GM23338 (cell line): ENCODE measurements around the gene PHETA2. TPM values are rescaled to one million over a fixed set of nuclear protein-coding genes. Genes with fewer than 3 reads are reported as not detected.

ENCODE experiments used
- ATAC-seq: fragments of 200-7000 bp; cut with Tn5 transposase; 3 replicates; pipeline ENCODE4 v1.9.1; 2020
- DNase-seq: peaks from one replicate; pipeline ENCODE4 v3.0.0-alpha.2; 2015; ENCODE audit warnings: low spot score
- H2AFZ ChIP-seq: fragments of 200-600 bp; sonication (generic); 2 replicates; pipeline ENCODE4 v1.8.0; 2016; ENCODE audit warnings: antibody characterized with exemption, mild to moderate bottlenecking, moderate library complexity
- H3F3A ChIP-seq: fragments of 200-600 bp; sonication (generic); replicated peaks from 2 replicates; pipeline ENCODE4 v1.8.0; 2017; ENCODE audit warnings: antibody characterized with exemption, mixed run types, low read depth
- H3K27ac ChIP-seq: fragments of 200-600 bp; sonication (generic); 2 replicates; pipeline ENCODE4 v1.6.1; 2016; ENCODE audit warnings: low read depth
- H3K27me3 ChIP-seq: fragments of 200-600 bp; sonication (generic); 2 replicates; pipeline ENCODE4 v1.8.0; 2016; ENCODE audit warnings: mild to moderate bottlenecking, mixed run types, moderate library complexity; ENCODE audit not compliant: insufficient read depth
- H3K36me3 ChIP-seq: fragments of 200-600 bp; sonication (generic); 2 replicates; pipeline ENCODE4 v1.8.0; 2016; ENCODE audit warnings: mild to moderate bottlenecking; ENCODE audit not compliant: insufficient read depth
- H3K4me1 ChIP-seq: fragments of 200-600 bp; sonication (generic); 2 replicates; pipeline ENCODE4 v1.8.0; 2016; ENCODE audit warnings: mild to moderate bottlenecking, moderate library complexity; ENCODE audit not compliant: insufficient read depth
- H3K4me2 ChIP-seq: fragments of 200-600 bp; sonication (generic); 2 replicates; pipeline ENCODE4 v1.7.1; 2017; ENCODE audit warnings: mixed run types
- H3K4me3 ChIP-seq: fragments of 200-600 bp; sonication (generic); 2 replicates; pipeline ENCODE4 v1.6.1; 2016; ENCODE audit warnings: mixed run types
- H3K79me2 ChIP-seq: fragments of 200-600 bp; sonication (generic); replicated peaks from 2 replicates; pipeline ENCODE4 v1.8.0; 2017; ENCODE audit warnings: mild to moderate bottlenecking; ENCODE audit not compliant: insufficient read depth
- H3K9me2 ChIP-seq: fragments of 200-600 bp; sonication (generic); 2 replicates; pipeline ENCODE4 v1.8.0; 2017; ENCODE audit not compliant: insufficient read depth
- H4K20me1 ChIP-seq: fragments of 200-600 bp; sonication (generic); replicated peaks from 2 replicates; pipeline ENCODE4 v1.8.0; 2017; ENCODE audit warnings: mild to moderate bottlenecking; ENCODE audit not compliant: insufficient read depth
- H3K27ac Mint-ChIP-seq: 2 replicates; pipeline ENCODE4 v1.8.0; 2020; ENCODE audit warnings: inconsistent platforms, mild to moderate bottlenecking, moderate library complexity, mixed read lengths
- H3K27me3 Mint-ChIP-seq: 3 replicates; pipeline ENCODE4 v1.8.0; 2022; ENCODE audit warnings: low read depth, mild to moderate bottlenecking, moderate library complexity, mixed read lengths, inconsistent platforms; ENCODE audit not compliant: insufficient read depth, poor library complexity
- H3K36me3 Mint-ChIP-seq: 3 replicates; pipeline ENCODE4 v1.8.0; 2021; ENCODE audit warnings: low read depth, mild to moderate bottlenecking, inconsistent platforms, moderate library complexity, mixed read lengths
- H3K4me1 Mint-ChIP-seq: 3 replicates; pipeline ENCODE4 v1.8.0; 2020; ENCODE audit warnings: mild to moderate bottlenecking, inconsistent platforms, mixed read lengths
- H3K4me3 Mint-ChIP-seq: 3 replicates; pipeline ENCODE4 v1.8.0; 2021; ENCODE audit warnings: moderate library complexity, mild to moderate bottlenecking, inconsistent platforms, mixed read lengths
- H3K9me3 Mint-ChIP-seq: 3 replicates; pipeline ENCODE4 v1.8.0; 2020; ENCODE audit warnings: moderate library complexity, mild to moderate bottlenecking, inconsistent platforms, mixed read lengths
- EZH2 ChIP-seq: fragments of 200-600 bp; sonication (generic); IDR thresholded peaks from one replicate; pipeline ENCODE4 v1.8.0; 2017; ENCODE audit warnings: antibody characterized with exemption, mild to moderate bottlenecking, low read depth; ENCODE audit not compliant: unreplicated experiment
- NANOG ChIP-seq: IDR thresholded peaks from 2 replicates; pipeline ENCODE4 v1.6.1; 2016; ENCODE audit warnings: antibody characterized with exemption, borderline replicate concordance
- POLR2AphosphoS5 ChIP-seq: IDR thresholded peaks from 2 replicates; pipeline ENCODE4 v1.6.1; 2016; ENCODE audit warnings: antibody characterized with exemption, low read depth
- polyA plus RNA-seq: library from polyadenylated mRNA; unstranded; fragments of >200 nt; fragmentation: Nextera tagmentation; extraction: Ambion mirVana; gene quantifications from 2 replicates; pipeline ENCODE4 v1.2.1, GENCODE V29; 2016
- total RNA-seq: library from RNA; depleted of rRNA; stranded (reverse); fragments of >200 nt; shearing (Covaris generic); gene quantifications from 2 replicates; pipeline ENCODE4 v1.2.3, GENCODE V29; 2014
- TF ChIP-seq, protein P1 (sequence below), 2 experiments: fragments of 200-600 bp in 1 of 2; sonication (generic) in 1 of 2; conservative IDR thresholded peaks; 2 replicates each; pipeline versions ENCODE4 v1.5.1 to v1.6.1; 2016 to 2017; ENCODE audit warnings: antibody characterized with exemption in 2 of 2, low read depth in 2 of 2, mild to moderate bottlenecking in 2 of 2, moderate library complexity in 1 of 2
- TF ChIP-seq, protein P2 (sequence below): IDR thresholded peaks from 2 replicates; pipeline ENCODE4 v1.6.1; 2016; ENCODE audit warnings: antibody characterized with exemption
- TF ChIP-seq, protein P3 (sequence below): fragments of 250-450 bp; sonication (Bioruptor Pico); IDR thresholded peaks from 2 replicates; pipeline ENCODE4 v1.5.0; 2020; ENCODE audit warnings: mild to moderate bottlenecking, moderate library complexity

The PHETA2 gene
- total and polyA plus RNA-seq, 2 experiments from 2014 or later = 4.5 to 7.6 TPM

DNA sequence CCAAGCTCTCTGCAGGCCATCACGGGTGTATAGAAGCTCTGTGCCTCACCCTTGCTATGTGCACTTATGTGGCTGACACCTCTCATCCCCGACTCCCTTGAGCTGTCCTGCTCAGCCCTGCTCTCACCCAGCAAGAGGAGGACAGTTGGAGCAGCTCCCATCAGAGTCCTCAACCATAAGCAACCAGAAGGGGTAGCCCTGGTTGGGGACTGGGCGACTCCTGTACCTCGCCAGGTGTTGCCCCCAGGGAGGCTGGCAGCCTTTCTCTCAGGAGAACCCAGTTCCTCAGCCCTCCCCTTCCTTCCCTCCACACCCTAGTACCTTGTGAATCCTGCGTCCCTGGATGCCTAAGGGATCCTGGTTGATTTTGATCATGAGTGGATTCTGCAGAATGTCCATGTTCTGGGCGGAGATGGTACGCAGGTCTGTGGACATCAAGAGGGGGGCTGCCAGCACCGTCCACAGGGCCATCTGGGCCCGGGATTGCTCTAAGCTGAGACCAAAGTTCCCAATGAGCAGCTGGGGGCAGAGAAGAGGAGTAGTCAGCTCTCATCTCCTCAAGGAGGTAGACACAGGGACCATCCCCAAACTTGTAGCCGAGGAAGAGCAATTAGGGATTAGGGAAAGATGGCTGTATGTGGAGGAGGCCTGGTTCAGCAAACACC lies 11.4 kb upstream of the PHETA2 start (continued):
- TF ChIP-seq, protein P1, sequence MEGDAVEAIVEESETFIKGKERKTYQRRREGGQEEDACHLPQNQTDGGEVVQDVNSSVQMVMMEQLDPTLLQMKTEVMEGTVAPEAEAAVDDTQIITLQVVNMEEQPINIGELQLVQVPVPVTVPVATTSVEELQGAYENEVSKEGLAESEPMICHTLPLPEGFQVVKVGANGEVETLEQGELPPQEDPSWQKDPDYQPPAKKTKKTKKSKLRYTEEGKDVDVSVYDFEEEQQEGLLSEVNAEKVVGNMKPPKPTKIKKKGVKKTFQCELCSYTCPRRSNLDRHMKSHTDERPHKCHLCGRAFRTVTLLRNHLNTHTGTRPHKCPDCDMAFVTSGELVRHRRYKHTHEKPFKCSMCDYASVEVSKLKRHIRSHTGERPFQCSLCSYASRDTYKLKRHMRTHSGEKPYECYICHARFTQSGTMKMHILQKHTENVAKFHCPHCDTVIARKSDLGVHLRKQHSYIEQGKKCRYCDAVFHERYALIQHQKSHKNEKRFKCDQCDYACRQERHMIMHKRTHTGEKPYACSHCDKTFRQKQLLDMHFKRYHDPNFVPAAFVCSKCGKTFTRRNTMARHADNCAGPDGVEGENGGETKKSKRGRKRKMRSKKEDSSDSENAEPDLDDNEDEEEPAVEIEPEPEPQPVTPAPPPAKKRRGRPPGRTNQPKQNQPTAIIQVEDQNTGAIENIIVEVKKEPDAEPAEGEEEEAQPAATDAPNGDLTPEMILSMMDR (conservative IDR thresholded peaks at IDR 0.05; ENCODE audit: low read depth in 2 of 2) = no peak
- TF ChIP-seq NANOG = no peak

DNA sequence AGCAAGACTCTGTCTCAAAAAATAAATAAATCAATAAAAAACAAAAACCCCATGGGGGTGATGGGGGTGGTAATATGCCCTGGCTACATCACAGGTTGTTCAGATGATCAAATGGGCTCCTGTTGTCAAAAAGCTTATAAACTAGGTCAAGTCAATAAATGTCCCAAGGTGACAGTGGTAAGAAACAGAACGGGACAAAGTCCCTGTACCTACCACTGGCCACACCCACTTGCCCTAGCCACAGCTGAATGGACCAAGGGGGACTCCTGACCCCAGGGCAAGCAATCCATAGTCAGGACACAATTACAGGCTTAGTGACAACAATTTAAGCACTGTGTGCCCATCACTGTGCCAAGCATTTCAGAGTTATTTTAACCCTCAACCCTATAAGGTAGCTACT lies 9.4 kb upstream of the PHETA2 start:
- Histone ChIP-seq H3K36me3 (peaks cover 3% of the 10 kb centered on the region; the same call in 1 of the 2 replicates), H3K4me2 (peak overlapping the region; percentile 62), H3K27ac (0 out of 2 replicates have a peak overlapping the region, but pooled peaks have one; percentile 59), H3K9me2 (no peaks in the 10 kb centered on the region; the same call in 1 of the 2 replicates), H3K27me3 (no peaks in the 10 kb centered on the region), H3K79me2 (no peaks in the 10 kb centered on the region), H4K20me1 (no peaks in the 10 kb centered on the region), H3K4me3 (peak overlapping the region; percentile 25; the same call in 1 of the 2 replicates), H3F3A (peaks cover 2% of the 10 kb centered on the region), H3K4me1 (peaks cover 11% of the 10 kb centered on the region), H2AFZ (no peak overlapping the region)
- peaks cover 12% of the 10 kb centered on the region for H3K27me3 Mint-ChIP-seq
- TF ChIP-seq EZH2 (no peak), POLR2AphosphoS5 (no peak), NANOG (no peak)
- TF ChIP-seq, protein P2, sequence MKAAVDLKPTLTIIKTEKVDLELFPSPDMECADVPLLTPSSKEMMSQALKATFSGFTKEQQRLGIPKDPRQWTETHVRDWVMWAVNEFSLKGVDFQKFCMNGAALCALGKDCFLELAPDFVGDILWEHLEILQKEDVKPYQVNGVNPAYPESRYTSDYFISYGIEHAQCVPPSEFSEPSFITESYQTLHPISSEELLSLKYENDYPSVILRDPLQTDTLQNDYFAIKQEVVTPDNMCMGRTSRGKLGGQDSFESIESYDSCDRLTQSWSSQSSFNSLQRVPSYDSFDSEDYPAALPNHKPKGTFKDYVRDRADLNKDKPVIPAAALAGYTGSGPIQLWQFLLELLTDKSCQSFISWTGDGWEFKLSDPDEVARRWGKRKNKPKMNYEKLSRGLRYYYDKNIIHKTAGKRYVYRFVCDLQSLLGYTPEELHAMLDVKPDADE = no peak
- no peak overlapping the region; the same call in 2 of the 3 replicates for H3K4me3 Mint-ChIP-seq
- no peak for ATAC-seq
- no peak overlapping the region for H3K27ac Mint-ChIP-seq
- DNase-seq = no peak
- peaks cover 67% of the 10 kb centered on the region for H3K36me3 Mint-ChIP-seq
- peaks cover 13% of the 10 kb centered on the region for H3K4me1 Mint-ChIP-seq
- H3K9me3 Mint-ChIP-seq = peaks cover 6% of the 10 kb centered on the region; the same call in 2 of the 3 replicates

DNA sequence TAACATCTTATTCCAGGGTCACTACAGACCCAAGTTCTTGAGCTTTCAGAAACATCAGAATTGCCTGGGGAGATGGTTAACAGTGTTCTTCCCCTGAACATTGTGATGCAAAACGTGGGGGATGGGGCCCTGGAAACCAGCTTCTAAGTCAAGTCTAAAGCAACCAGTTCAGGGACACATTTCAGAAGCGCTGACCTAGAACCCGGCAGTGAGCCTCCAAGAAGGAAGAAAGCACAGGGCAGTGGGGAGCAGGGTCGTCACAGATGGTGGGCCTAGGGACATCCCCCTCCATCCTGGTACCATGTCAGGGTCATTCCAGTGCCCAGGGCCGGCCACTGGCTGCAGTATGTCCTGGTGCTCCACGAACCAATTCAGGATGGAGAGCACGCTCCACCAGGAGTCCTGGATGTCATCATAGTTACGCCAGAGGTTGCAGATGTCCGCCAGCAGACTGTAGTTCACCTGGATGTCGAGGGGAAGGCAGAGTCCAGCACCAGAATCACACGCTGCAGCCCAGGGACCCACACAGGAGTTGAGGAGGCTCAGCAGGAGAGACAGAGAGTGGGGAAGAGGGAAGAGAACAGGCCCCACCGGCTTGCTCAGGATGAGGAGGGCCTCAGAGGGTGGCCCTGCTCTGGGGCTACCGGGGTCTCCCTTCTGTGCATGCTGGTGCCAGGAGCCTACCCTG lies 8.5 kb upstream of the PHETA2 start:
- Histone ChIP-seq H3K4me1 (peaks cover 17% of the 10 kb centered on the region), H3K27ac (no peak overlapping the region), H3K4me3 (peak overlapping the region; percentile 25; the same call in 1 of the 2 replicates), H2AFZ (no peak overlapping the region), H3K27me3 (no peaks in the 10 kb centered on the region), H3K4me2 (peak overlapping the region; percentile 71), H3K9me2 (no peaks in the 10 kb centered on the region; the same call in 1 of the 2 replicates), H3F3A (peaks cover 10% of the 10 kb centered on the region), H3K36me3 (peaks cover 3% of the 10 kb centered on the region; the same call in 1 of the 2 replicates), H4K20me1 (no peaks in the 10 kb centered on the region), H3K79me2 (no peaks in the 10 kb centered on the region)
- peak overlapping the region; percentile 25; the same call in 2 of the 3 replicates for H3K4me3 Mint-ChIP-seq
- peaks cover 6% of the 10 kb centered on the region; the same call in 2 of the 3 replicates for H3K9me3 Mint-ChIP-seq
- peaks cover 19% of the 10 kb centered on the region for H3K27me3 Mint-ChIP-seq
- DNase-seq (peak; percentile 80), ATAC-seq (peak; percentile 52)
- peak overlapping the region; percentile 6 for H3K27ac Mint-ChIP-seq
- peaks cover 13% of the 10 kb centered on the region for H3K4me1 Mint-ChIP-seq
- TF ChIP-seq, protein P3, sequence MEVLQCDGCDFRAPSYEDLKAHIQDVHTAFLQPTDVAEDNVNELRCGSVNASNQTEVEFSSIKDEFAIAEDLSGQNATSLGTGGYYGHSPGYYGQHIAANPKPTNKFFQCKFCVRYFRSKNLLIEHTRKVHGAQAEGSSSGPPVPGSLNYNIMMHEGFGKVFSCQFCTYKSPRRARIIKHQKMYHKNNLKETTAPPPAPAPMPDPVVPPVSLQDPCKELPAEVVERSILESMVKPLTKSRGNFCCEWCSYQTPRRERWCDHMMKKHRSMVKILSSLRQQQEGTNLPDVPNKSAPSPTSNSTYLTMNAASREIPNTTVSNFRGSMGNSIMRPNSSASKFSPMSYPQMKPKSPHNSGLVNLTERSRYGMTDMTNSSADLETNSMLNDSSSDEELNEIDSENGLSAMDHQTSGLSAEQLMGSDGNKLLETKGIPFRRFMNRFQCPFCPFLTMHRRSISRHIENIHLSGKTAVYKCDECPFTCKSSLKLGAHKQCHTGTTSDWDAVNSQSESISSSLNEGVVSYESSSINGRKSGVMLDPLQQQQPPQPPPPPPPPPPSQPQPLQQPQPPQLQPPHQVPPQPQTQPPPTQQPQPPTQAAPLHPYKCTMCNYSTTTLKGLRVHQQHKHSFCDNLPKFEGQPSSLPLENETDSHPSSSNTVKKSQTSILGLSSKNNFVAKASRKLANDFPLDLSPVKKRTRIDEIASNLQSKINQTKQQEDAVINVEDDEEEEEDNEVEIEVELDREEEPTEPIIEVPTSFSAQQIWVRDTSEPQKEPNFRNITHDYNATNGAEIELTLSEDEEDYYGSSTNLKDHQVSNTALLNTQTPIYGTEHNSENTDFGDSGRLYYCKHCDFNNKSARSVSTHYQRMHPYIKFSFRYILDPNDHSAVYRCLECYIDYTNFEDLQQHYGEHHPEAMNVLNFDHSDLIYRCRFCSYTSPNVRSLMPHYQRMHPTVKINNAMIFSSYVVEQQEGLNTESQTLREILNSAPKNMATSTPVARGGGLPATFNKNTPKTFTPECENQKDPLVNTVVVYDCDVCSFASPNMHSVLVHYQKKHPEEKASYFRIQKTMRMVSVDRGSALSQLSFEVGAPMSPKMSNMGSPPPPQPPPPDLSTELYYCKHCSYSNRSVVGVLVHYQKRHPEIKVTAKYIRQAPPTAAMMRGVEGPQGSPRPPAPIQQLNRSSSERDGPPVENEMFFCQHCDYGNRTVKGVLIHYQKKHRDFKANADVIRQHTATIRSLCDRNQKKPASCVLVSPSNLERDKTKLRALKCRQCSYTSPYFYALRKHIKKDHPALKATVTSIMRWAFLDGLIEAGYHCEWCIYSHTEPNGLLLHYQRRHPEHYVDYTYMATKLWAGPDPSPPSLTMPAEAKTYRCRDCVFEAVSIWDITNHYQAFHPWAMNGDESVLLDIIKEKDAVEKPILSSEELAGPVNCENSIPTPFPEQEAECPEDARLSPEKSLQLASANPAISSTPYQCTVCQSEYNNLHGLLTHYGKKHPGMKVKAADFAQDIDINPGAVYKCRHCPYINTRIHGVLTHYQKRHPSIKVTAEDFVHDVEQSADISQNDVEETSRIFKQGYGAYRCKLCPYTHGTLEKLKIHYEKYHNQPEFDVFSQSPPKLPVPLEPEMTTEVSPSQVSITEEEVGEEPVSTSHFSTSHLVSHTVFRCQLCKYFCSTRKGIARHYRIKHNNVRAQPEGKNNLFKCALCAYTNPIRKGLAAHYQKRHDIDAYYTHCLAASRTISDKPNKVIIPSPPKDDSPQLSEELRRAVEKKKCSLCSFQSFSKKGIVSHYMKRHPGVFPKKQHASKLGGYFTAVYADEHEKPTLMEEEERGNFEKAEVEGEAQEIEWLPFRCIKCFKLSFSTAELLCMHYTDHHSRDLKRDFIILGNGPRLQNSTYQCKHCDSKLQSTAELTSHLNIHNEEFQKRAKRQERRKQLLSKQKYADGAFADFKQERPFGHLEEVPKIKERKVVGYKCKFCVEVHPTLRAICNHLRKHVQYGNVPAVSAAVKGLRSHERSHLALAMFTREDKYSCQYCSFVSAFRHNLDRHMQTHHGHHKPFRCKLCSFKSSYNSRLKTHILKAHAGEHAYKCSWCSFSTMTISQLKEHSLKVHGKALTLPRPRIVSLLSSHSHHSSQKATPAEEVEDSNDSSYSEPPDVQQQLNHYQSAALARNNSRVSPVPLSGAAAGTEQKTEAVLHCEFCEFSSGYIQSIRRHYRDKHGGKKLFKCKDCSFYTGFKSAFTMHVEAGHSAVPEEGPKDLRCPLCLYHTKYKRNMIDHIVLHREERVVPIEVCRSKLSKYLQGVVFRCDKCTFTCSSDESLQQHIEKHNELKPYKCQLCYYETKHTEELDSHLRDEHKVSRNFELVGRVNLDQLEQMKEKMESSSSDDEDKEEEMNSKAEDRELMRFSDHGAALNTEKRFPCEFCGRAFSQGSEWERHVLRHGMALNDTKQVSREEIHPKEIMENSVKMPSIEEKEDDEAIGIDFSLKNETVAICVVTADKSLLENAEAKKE = peak; percentile 89
- TF ChIP-seq, protein P2 = no peak
- H3K36me3 Mint-ChIP-seq = peaks cover 58% of the 10 kb centered on the region
